Measurements from ENCODE around the gene DNAAF2. TPM values are rescaled to one million over a fixed set of nuclear protein-coding genes. Genes with fewer than 3 reads are reported as not detected.
A peak's percentile ranks its signal among the peaks of the same experiment; 100 is the strongest.

Gene DNAAF2
- total and polyA plus RNA-seq, 12 donors: 2.9 to 6.9 (median 4.6) TPM

- no peak for TF ChIP-seq CTCF (IDR thresholded peaks at IDR 0.05)
- peaks cover 0 to 51% (median 41%) of the 10 kb centered on the region in 9 donors for H3K4me1 ChIP-seq
- no peak for ATAC-seq
- H3K9me3 ChIP-seq: no peaks in the 10 kb centered on the region
- peaks cover 0 to 43% (median 11%) of the 10 kb centered on the region in 9 donors for H3K36me3 ChIP-seq
- no peak for DNase-seq
- H3K27me3 ChIP-seq: no peaks in the 10 kb centered on the region
- peak overlapping the region in 1 of 10 donors; percentile 2 for H3K27ac ChIP-seq
- peak overlapping the region in 2 of 10 donors; percentile 1 to 73 for H3K4me3 ChIP-seq
- intact Hi-C loops (cut with DNase I): loop anchor here in 1 of 10 donors (5.0 kb wide), 1 partner anchor 144 kb away; the partner anchor contains the start of gene KLHDC2
- WGBS, 2 donors: 69 to 74% methylated on average over 3 of the region's 3 CpGs
These were observed 11.7 kb downstream of the DNAAF2 start for GRCh38 chr14:49623387-49623786.

GRCh38 chr14:49622022-49622607 is 12.9 kb downstream of the DNAAF2 start:
- Histone ChIP-seq H3K4me3 (peak overlapping the region in 9 of 10 donors; percentile 63 to 97 (median 91)), H3K27me3 (no peaks in the 10 kb centered on the region), H3K9me3 (no peaks in the 10 kb centered on the region), H3K4me1 (peaks cover 0 to 63% (median 41%) of the 10 kb centered on the region in 9 donors), H3K36me3 (peaks cover 0 to 51% (median 12%) of the 10 kb centered on the region in 9 donors), H3K27ac (peak overlapping the region in 1 of 10 donors; percentile 92)
- TF ChIP-seq CTCF (IDR thresholded peaks at IDR 0.05): no peak
- ATAC-seq: no peak
- intact Hi-C loops (cut with DNase I): loop anchor here in 1 of 10 donors (5.0 kb wide), 1 partner anchor 145 kb away; the partner anchor contains the start of gene KLHDC2
- DNase-seq: no peak
- 51 to 54% methylated on average over 3 of the region's 3 CpGs for WGBS, 2 donors

- peaks cover 0 to 64% (median 41%) of the 10 kb centered on the region in 9 donors for H3K4me1 ChIP-seq
- intact Hi-C loops (cut with DNase I): loop anchor here in 1 of 10 donors (5.0 kb wide), 1 partner anchor 146 kb away; the partner anchor contains the start of gene KLHDC2
- peak overlapping the region; percentile 72 to 98 (median 94) for H3K27ac ChIP-seq
- 2 to 4% methylated on average over 64 to 65 of the region's 65 CpGs for WGBS, 2 donors
- H3K27me3 ChIP-seq: no peaks in the 10 kb centered on the region
- H3K9me3 ChIP-seq: no peaks in the 10 kb centered on the region
- peak overlapping the region; percentile 63 to 97 (median 90) for H3K4me3 ChIP-seq
- peak in 1 of 9 donors; percentile 13 for TF ChIP-seq CTCF (IDR thresholded peaks at IDR 0.05)
- peak; percentile 63 to 87 (median 72) for ATAC-seq
- DNase-seq: peak; percentile 78 to 79
- peaks cover 0 to 51% (median 11%) of the 10 kb centered on the region in 9 donors for H3K36me3 ChIP-seq
These were observed 13.7 kb downstream of the DNAAF2 start for GRCh38 chr14:49621114-49621881.
